T-cell (primary cell): ENCODE measurements around the gene EIF3B. TPM values are rescaled to one million over a fixed set of nuclear protein-coding genes. Genes with fewer than 3 reads are reported as not detected.
A peak's percentile ranks its signal among the peaks of the same experiment; 100 is the strongest.

Source experiments
- ATAC-seq, 4 experiments: fragments of 200-7000 bp in 3 of 4; fragments of 150-1000 bp in 1 of 4; cut with Tn5 transposase; replicated peaks in 1 of 4; 1 replicate in 3 of 4; 2 replicates in 1 of 4; pipeline ENCODE4 v1.10.0; 2021; ENCODE audit warnings: moderate library complexity in 3 of 4, mild to moderate bottlenecking in 2 of 4, moderate number of reproducible peaks in 1 of 4
- CTCF ChIA-PET, 2 donors: fragments of 300-600 bp; sonication (Branson Sonifier 250); formaldehyde crosslinking; loops; one replicate each; lab custom pipeline; 2022; ENCODE audit warnings: antibody characterized with exemption in 2 of 2; lab: Charles Lee
- POLR2A ChIA-PET, 2 donors: fragments of 300-600 bp; sonication (Branson Sonifier 250); formaldehyde crosslinking; loops; one replicate each; lab custom pipeline; 2022; ENCODE audit warnings: antibody characterized with exemption in 2 of 2; lab: Charles Lee
- DNase-seq, 35 experiments: peaks; one replicate each; pipeline versions ENCODE4 v3.0.0 to v3.0.0-alpha.2; 2013 to 2023
- H3K27ac ChIP-seq: one replicate; pipeline ENCODE4 v1.5.1; 2013; ENCODE audit warnings: low read length
- H3K27me3 ChIP-seq, 2 experiments: replicated peaks in 1 of 2; 1 replicate in 1 of 2; 2 replicates in 1 of 2; pipeline versions ENCODE4 v1.6.1 to v1.7.0; 2013; ENCODE audit warnings: low read length in 1 of 2, mixed read lengths in 1 of 2; ENCODE audit not compliant: control insufficient read depth in 2 of 2, insufficient read depth in 2 of 2; ENCODE audit errors: extremely low read depth in 1 of 2
- H3K36me3 ChIP-seq, 2 donors: 1 replicate in 1 of 2; 2 replicates in 1 of 2; pipeline versions ENCODE4 v1.6.1 to v1.7.0; 2013; ENCODE audit warnings: low read length in 1 of 2; ENCODE audit not compliant: control insufficient read depth in 2 of 2, insufficient read depth in 1 of 2; ENCODE audit errors: extremely low read depth in 1 of 2
- H3K4me1 ChIP-seq, 2 experiments: 1 replicate in 1 of 2; 2 replicates in 1 of 2; pipeline versions ENCODE4 v1.6.1 to v1.7.0; 2013; ENCODE audit warnings: low read length in 2 of 2, mixed read lengths in 1 of 2; ENCODE audit not compliant: insufficient read depth in 2 of 2, control insufficient read depth in 1 of 2; ENCODE audit errors: extremely low read depth in 1 of 2
- H3K4me3 ChIP-seq, 2 donors: 1 replicate in 1 of 2; 2 replicates in 1 of 2; pipeline versions ENCODE4 v1.5.1 to v1.7.0; 2013; ENCODE audit warnings: mild to moderate bottlenecking in 2 of 2, low read length in 1 of 2, moderate library complexity in 1 of 2; ENCODE audit not compliant: control insufficient read depth in 1 of 2; ENCODE audit errors: extremely low read depth in 1 of 2
- H3K9me3 ChIP-seq: 2 replicates; pipeline ENCODE4 v1.7.0; 2013
- H3K27ac Mint-ChIP-seq, 2 donors: one replicate each; pipeline ENCODE4 v1.8.0; 2020 to 2021; ENCODE audit warnings: mild to moderate bottlenecking in 2 of 2, mixed read lengths in 2 of 2
- H3K27me3 Mint-ChIP-seq, 2 donors: one replicate each; pipeline ENCODE4 v1.8.0; 2021 to 2022; ENCODE audit warnings: mixed read lengths in 2 of 2
- H3K36me3 Mint-ChIP-seq: one replicate; pipeline ENCODE4 v1.8.0; 2021; ENCODE audit warnings: mixed read lengths
- H3K4me1 Mint-ChIP-seq, 3 donors: one replicate each; pipeline ENCODE4 v1.8.0; 2020 to 2022; ENCODE audit warnings: mixed read lengths in 3 of 3, mild to moderate bottlenecking in 1 of 3
- H3K4me3 Mint-ChIP-seq, 3 donors: one replicate each; pipeline ENCODE4 v1.8.0; 2020 to 2022; ENCODE audit warnings: mild to moderate bottlenecking in 3 of 3, mixed read lengths in 3 of 3, moderate library complexity in 3 of 3
- H3K9me3 Mint-ChIP-seq, 3 donors: one replicate each; pipeline ENCODE4 v1.8.0; 2020 to 2022; ENCODE audit warnings: mixed read lengths in 3 of 3
- WGBS: methylation state at CpG from one replicate; pipeline ENCODE4 v1.1.5; 2013; ENCODE audit warnings: missing lambda C conversion rate; ENCODE audit not compliant: insufficient coverage; 5-methylcytosine and 5-hydroxymethylcytosine counted together
- total RNA-seq, 35 experiments: library from RNA in 6 of 35; stranded (reverse) in 6 of 35; fragments of 120-200 nt in 1 of 35; gene quantifications; one replicate each; pipeline versions ENCODE4 v1.2.1 to v1.2.4 and lab custom pipeline; 2013 to 2026

The EIF3B gene
- total RNA-seq, 5 donors from 2014 or later (not counting 1 experiment from before 2014, with no cell fraction given) = 150 to 169 (median 165) TPM

- POLR2A ChIA-PET = interaction anchor here in 1 of 2 donors (0.6 kb wide), 1 partner anchor 36 kb away, joined by 11 read pairs; no protein-coding TSS in a partner anchor
- H3K27me3 ChIP-seq = no peaks in the 10 kb centered on the region
- H3K9me3 ChIP-seq = no peaks in the 10 kb centered on the region
These were observed 50.6 kb downstream of the EIF3B start for GRCh38 chr7:2405201-2405600.

GRCh38 chr7:2405601-2406345 is 51.1 kb downstream of the EIF3B start:
- Histone ChIP-seq H3K4me3 (peak overlapping the region; percentile 53 to 83), H3K9me3 (no peaks in the 10 kb centered on the region), H3K27ac (peak overlapping the region; percentile 77), H3K4me1 (peaks cover 8 to 74% of the 10 kb centered on the region in 2 experiments), H3K36me3 (peaks cover 0 to 3% of the 10 kb centered on the region in 2 donors), H3K27me3 (no peaks in the 10 kb centered on the region)
- DNase-seq (peak in 33 of 35 experiments; percentile 29 to 78 (median 56)), ATAC-seq (peak in 3 of 4 experiments; percentile 18 to 30 (median 21))
- H3K4me1 Mint-ChIP-seq = peaks cover 63 to 67% (median 66%) of the 10 kb centered on the region in 3 donors
- peak overlapping the region; percentile 75 to 81 (median 79) for H3K4me3 Mint-ChIP-seq
- H3K9me3 Mint-ChIP-seq = no peaks in the 10 kb centered on the region
- H3K27me3 Mint-ChIP-seq = no peaks in the 10 kb centered on the region
- peaks cover 4% of the 10 kb centered on the region for H3K36me3 Mint-ChIP-seq
- peak overlapping the region; percentile 86 to 92 for H3K27ac Mint-ChIP-seq
- POLR2A ChIA-PET = no interaction called here
- CTCF ChIA-PET = interaction anchor here in 1 of 2 donors (1.5 kb wide), 1 partner anchor 25 kb away, joined by 10 read pairs; no protein-coding TSS in a partner anchor
- WGBS = 23% methylated on average over 17 of the region's 21 CpGs

More at GRCh38 chr7:2405201-2405600, 50.6 kb downstream of the EIF3B start:
- peak in 1 of 35 experiments; percentile 27 for DNase-seq
- peak overlapping the region; percentile 75 to 81 (median 79) for H3K4me3 Mint-ChIP-seq
- H3K4me1 Mint-ChIP-seq = peaks cover 60 to 64% (median 62%) of the 10 kb centered on the region in 3 donors
- H3K27ac ChIP-seq = peak overlapping the region; percentile 77
- ATAC-seq = no peak
- peak overlapping the region in 1 of 2 donors; percentile 83 for H3K4me3 ChIP-seq
- peaks cover 0 to 3% of the 10 kb centered on the region in 2 donors for H3K36me3 ChIP-seq
- H3K4me1 ChIP-seq = peaks cover 8 to 69% of the 10 kb centered on the region in 2 experiments
- CTCF ChIA-PET = interaction anchor here in 1 of 2 donors (1.5 kb wide), 1 partner anchor 26 kb away, joined by 10 read pairs; no protein-coding TSS in a partner anchor
- 30% methylated on average over 7 of the region's 10 CpGs for WGBS
- no peaks in the 10 kb centered on the region for H3K9me3 Mint-ChIP-seq
- H3K27me3 Mint-ChIP-seq = no peaks in the 10 kb centered on the region
- peak overlapping the region; percentile 86 to 92 for H3K27ac Mint-ChIP-seq
- H3K36me3 Mint-ChIP-seq = no peaks in the 10 kb centered on the region

GRCh38 chr7:2409745-2410414 is 55.3 kb downstream of the EIF3B start:
- ATAC-seq (peak in 3 of 4 experiments; percentile 20 to 35 (median 32)), DNase-seq (peak in 1 of 35 experiments; percentile 35)
- Mint-ChIP-seq H3K27ac (peak overlapping the region; percentile 81 to 90), H3K4me3 (peak overlapping the region; percentile 16 to 49 (median 22)), H3K36me3 (peaks cover 12% of the 10 kb centered on the region), H3K9me3 (no peaks in the 10 kb centered on the region), H3K27me3 (no peaks in the 10 kb centered on the region), H3K4me1 (peaks cover 72 to 77% (median 76%) of the 10 kb centered on the region in 3 donors)
- H3K27ac ChIP-seq = peak overlapping the region; percentile 70
- ChIA-PET POLR2A (no interaction called here), CTCF (interaction anchor here in 1 of 2 donors (0.7 kb wide), 1 partner anchor 54 kb away, joined by 5 read pairs; no protein-coding TSS in a partner anchor)
- H3K4me1 ChIP-seq = peaks cover 8 to 83% of the 10 kb centered on the region in 2 experiments
- H3K9me3 ChIP-seq = no peaks in the 10 kb centered on the region
- H3K4me3 ChIP-seq = no peak overlapping the region
- WGBS = 40% methylated on average over 7 of the region's 15 CpGs
- peaks cover 0 to 3% of the 10 kb centered on the region in 2 donors for H3K36me3 ChIP-seq
- no peaks in the 10 kb centered on the region for H3K27me3 ChIP-seq

GRCh38 chr7:2411049-2411448 is 56.4 kb downstream of the EIF3B start:
- H3K27me3 Mint-ChIP-seq = no peaks in the 10 kb centered on the region
- H3K4me1 ChIP-seq = peaks cover 5 to 73% of the 10 kb centered on the region in 2 experiments
- 100% methylated on average over 1 of the region's 1 CpG for WGBS
- no peaks in the 10 kb centered on the region for H3K27me3 ChIP-seq
- peaks cover 0 to 3% of the 10 kb centered on the region in 2 donors for H3K36me3 ChIP-seq
- POLR2A ChIA-PET = no interaction called here
- no peak overlapping the region for H3K4me3 Mint-ChIP-seq
- DNase-seq = no peak
- peaks cover 62 to 69% (median 67%) of the 10 kb centered on the region in 3 donors for H3K4me1 Mint-ChIP-seq
- no peaks in the 10 kb centered on the region for H3K9me3 ChIP-seq
- H3K27ac Mint-ChIP-seq = no peak overlapping the region
- H3K4me3 ChIP-seq = no peak overlapping the region
- no peak for ATAC-seq
- peaks cover 14% of the 10 kb centered on the region for H3K36me3 Mint-ChIP-seq
- no peaks in the 10 kb centered on the region for H3K9me3 Mint-ChIP-seq
- H3K27ac ChIP-seq = peak overlapping the region; percentile 70
- CTCF ChIA-PET = interaction anchor here in 1 of 2 donors (0.6 kb wide), 1 partner anchor 33 kb away, joined by 3 read pairs; no protein-coding TSS in a partner anchor

- CTCF ChIA-PET = interaction anchor here in 1 of 2 donors (0.6 kb wide), 1 partner anchor 31 kb away, joined by 3 read pairs; no protein-coding TSS in a partner anchor
- no peak for ATAC-seq
- no peaks in the 10 kb centered on the region for H3K9me3 ChIP-seq
- H3K4me1 Mint-ChIP-seq = peaks cover 63 to 70% (median 63%) of the 10 kb centered on the region in 3 donors
- peak overlapping the region; percentile 70 for H3K27ac ChIP-seq
- POLR2A ChIA-PET = interaction anchor here in 1 of 2 donors (0.5 to 0.6 kb wide), 3 partner anchors 14 to 1799 kb away, joined by 3 to 5 read pairs (median 3); no protein-coding TSS in a partner anchor
- peaks cover 0 to 3% of the 10 kb centered on the region in 2 donors for H3K36me3 ChIP-seq
- no peak for DNase-seq
- H3K4me3 ChIP-seq = no peak overlapping the region
- H3K9me3 Mint-ChIP-seq = no peaks in the 10 kb centered on the region
- no peaks in the 10 kb centered on the region for H3K27me3 ChIP-seq
- no peaks in the 10 kb centered on the region for H3K27me3 Mint-ChIP-seq
- peaks cover 19% of the 10 kb centered on the region for H3K36me3 Mint-ChIP-seq
- peaks cover under 1 to 71% of the 10 kb centered on the region in 2 experiments for H3K4me1 ChIP-seq
- WGBS = 93% methylated on average over 6 of the region's 12 CpGs
- no peak overlapping the region for H3K4me3 Mint-ChIP-seq
- H3K27ac Mint-ChIP-seq = peak overlapping the region; percentile 18 to 41
These were observed 57.4 kb downstream of the EIF3B start for GRCh38 chr7:2411815-2412586.
